ENCODE results near the gene TMEM129.

TMEM129 gene

DNA sequence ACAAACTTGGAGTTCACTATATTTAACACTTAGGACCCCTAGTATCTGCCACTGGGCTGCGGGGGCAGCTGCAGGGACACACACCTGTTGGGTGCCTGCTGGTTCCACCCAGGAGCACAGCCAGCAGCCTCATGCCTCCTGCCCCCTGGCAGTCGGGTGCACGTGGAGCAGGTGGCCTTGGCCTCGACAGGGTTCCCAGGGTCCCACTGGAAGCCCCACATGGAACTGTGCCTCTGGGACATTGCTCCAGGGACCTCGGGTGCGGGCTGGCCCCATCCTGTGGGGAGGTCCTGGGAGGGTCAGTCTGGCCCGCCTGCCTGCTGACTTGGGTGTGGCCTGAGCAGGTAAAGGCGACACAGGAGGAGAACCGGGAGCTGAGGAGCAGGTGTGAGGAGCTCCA lies 18.2 kb upstream of the TMEM129 start:
- TF ChIP-seq EZH2 (IDR thresholded peaks at IDR 0.05; ENCODE audit: borderline replicate concordance, low read length), result no peak
- TF ChIP-seq, protein P1, sequence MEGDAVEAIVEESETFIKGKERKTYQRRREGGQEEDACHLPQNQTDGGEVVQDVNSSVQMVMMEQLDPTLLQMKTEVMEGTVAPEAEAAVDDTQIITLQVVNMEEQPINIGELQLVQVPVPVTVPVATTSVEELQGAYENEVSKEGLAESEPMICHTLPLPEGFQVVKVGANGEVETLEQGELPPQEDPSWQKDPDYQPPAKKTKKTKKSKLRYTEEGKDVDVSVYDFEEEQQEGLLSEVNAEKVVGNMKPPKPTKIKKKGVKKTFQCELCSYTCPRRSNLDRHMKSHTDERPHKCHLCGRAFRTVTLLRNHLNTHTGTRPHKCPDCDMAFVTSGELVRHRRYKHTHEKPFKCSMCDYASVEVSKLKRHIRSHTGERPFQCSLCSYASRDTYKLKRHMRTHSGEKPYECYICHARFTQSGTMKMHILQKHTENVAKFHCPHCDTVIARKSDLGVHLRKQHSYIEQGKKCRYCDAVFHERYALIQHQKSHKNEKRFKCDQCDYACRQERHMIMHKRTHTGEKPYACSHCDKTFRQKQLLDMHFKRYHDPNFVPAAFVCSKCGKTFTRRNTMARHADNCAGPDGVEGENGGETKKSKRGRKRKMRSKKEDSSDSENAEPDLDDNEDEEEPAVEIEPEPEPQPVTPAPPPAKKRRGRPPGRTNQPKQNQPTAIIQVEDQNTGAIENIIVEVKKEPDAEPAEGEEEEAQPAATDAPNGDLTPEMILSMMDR (IDR thresholded peaks at IDR 0.05; ENCODE audit: low read length), result no peak
- no peaks in the 10 kb centered on the region for H3K9me3 ChIP-seq (ENCODE audit: low read length)
- no peak overlapping the region for H3K4me3 ChIP-seq (ENCODE audit: low read depth, low read length, poor library complexity, severe bottlenecking)
- H3K27me3 ChIP-seq (ENCODE audit: insufficient read depth, low read length), result no peaks in the 10 kb centered on the region
- peaks cover 88% of the 10 kb centered on the region for H3K36me3 ChIP-seq (ENCODE audit: insufficient read depth, low read length)
- H3K9ac ChIP-seq (ENCODE audit: low read length), result no peak overlapping the region
- H3K4me1 ChIP-seq (ENCODE audit: insufficient read depth, low read length, severe bottlenecking), result no peaks in the 10 kb centered on the region
- no peak overlapping the region for H3K4me2 ChIP-seq (ENCODE audit: low read length)
- no peaks in the 10 kb centered on the region for H3K9me2 ChIP-seq (ENCODE audit: low read depth, low read length)
- H3F3A ChIP-seq (ENCODE audit: insufficient read depth, low read length), result no peaks in the 10 kb centered on the region
- no peak overlapping the region for H3K27ac ChIP-seq (ENCODE audit: low read depth, low read length, poor library complexity, severe bottlenecking)
- no peak overlapping the region for H2AFZ ChIP-seq (ENCODE audit: low read length)
- no peaks in the 10 kb centered on the region for H4K20me1 ChIP-seq (ENCODE audit: insufficient read depth, low read length)
- H3K79me2 ChIP-seq (ENCODE audit: insufficient read depth, low read length), result no peaks in the 10 kb centered on the region

DNA sequence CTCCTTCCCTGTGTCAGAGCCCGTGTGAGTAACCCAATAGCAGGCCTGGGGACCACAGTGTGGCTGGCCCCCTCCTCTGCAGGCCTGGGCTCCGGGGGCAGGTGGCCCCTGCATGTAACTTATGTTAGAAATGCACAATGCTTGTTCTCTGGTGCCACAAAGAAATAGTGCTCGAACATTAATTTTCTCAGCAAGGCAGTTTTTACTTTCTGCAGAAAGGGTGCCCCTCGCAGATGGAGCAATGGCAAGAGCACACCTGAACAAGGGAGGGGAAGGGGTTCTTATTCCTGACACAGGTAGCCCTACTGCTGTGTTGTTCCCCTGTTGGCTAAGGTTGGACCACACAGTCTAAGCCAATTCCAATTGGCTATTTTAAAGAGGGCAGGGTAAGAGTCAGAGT lies 17.3 kb upstream of the TMEM129 start:
- H2AFZ ChIP-seq (ENCODE audit: low read length), result no peak overlapping the region
- no peak overlapping the region for H3K4me3 ChIP-seq (ENCODE audit: low read depth, low read length, poor library complexity, severe bottlenecking)

DNA sequence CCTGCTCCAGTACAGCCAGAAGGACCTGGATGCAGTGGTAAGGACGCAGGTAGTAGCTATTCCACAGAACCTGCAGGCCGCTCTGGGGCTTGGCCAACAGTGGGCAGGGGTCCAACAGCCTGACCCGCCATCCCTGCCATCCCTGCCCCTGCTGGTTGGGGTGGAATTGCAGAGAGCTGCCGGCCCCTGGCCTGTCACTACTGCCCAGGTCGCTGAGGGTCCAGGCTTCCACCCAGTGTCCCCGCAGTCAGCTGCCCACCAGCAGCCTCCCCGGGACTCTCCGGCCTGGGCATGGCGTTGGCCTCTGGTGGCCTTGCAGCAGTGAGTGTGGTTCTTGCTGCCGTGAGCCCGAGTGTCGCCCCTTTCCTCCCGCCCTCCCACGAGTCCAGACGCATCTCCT lies 16.5 kb upstream of the TMEM129 start:
- Histone ChIP-seq H3K4me3 (ENCODE audit: low read depth, low read length, poor library complexity, severe bottlenecking) (no peak overlapping the region), H4K20me1 (ENCODE audit: insufficient read depth, low read length) (no peaks in the 10 kb centered on the region), H3K9me3 (ENCODE audit: low read length) (no peaks in the 10 kb centered on the region), H3K9ac (ENCODE audit: low read length) (no peak overlapping the region), H3K9me2 (ENCODE audit: low read depth, low read length) (no peaks in the 10 kb centered on the region), H3K27ac (ENCODE audit: low read depth, low read length, poor library complexity, severe bottlenecking) (no peak overlapping the region), H3K79me2 (ENCODE audit: insufficient read depth, low read length) (no peaks in the 10 kb centered on the region), H3K4me1 (ENCODE audit: insufficient read depth, low read length, severe bottlenecking) (no peaks in the 10 kb centered on the region), H3F3A (ENCODE audit: insufficient read depth, low read length) (no peaks in the 10 kb centered on the region), H2AFZ (ENCODE audit: low read length) (no peak overlapping the region), H3K4me2 (ENCODE audit: low read length) (no peak overlapping the region), H3K36me3 (ENCODE audit: insufficient read depth, low read length) (peaks cover 98% of the 10 kb centered on the region), H3K27me3 (ENCODE audit: insufficient read depth, low read length) (no peaks in the 10 kb centered on the region)
- TF ChIP-seq EZH2 (IDR thresholded peaks at IDR 0.05; ENCODE audit: borderline replicate concordance, low read length), result no peak
- TF ChIP-seq, protein P1 (IDR thresholded peaks at IDR 0.05; ENCODE audit: low read length), result no peak

More for the DNA sequence above, 17.3 kb upstream of the TMEM129 start:
- Histone ChIP-seq H3K27me3 (ENCODE audit: insufficient read depth, low read length) (no peaks in the 10 kb centered on the region), H3K4me2 (ENCODE audit: low read length) (no peak overlapping the region), H3K4me1 (ENCODE audit: insufficient read depth, low read length, severe bottlenecking) (no peaks in the 10 kb centered on the region), H3K9ac (ENCODE audit: low read length) (no peak overlapping the region), H4K20me1 (ENCODE audit: insufficient read depth, low read length) (no peaks in the 10 kb centered on the region), H3F3A (ENCODE audit: insufficient read depth, low read length) (no peaks in the 10 kb centered on the region), H3K36me3 (ENCODE audit: insufficient read depth, low read length) (peaks cover 92% of the 10 kb centered on the region), H3K27ac (ENCODE audit: low read depth, low read length, poor library complexity, severe bottlenecking) (no peak overlapping the region), H3K9me2 (ENCODE audit: low read depth, low read length) (no peaks in the 10 kb centered on the region), H3K9me3 (ENCODE audit: low read length) (no peaks in the 10 kb centered on the region), H3K79me2 (ENCODE audit: insufficient read depth, low read length) (no peaks in the 10 kb centered on the region)
- no peak for TF ChIP-seq EZH2 (IDR thresholded peaks at IDR 0.05; ENCODE audit: borderline replicate concordance, low read length)
- TF ChIP-seq, protein P1 (IDR thresholded peaks at IDR 0.05; ENCODE audit: low read length), result no peak

Data from OCI-LY1 (cell line).